CD4-positive, alpha-beta T cell treated with Interleukin-4 for 4 hours (primary cell): ENCODE measurements around the gene SERPINE3.

Experiments used
- DNase-seq: peaks from one replicate; pipeline ENCODE4 v3.0.0-alpha.2; 2020

Gene SERPINE3

GRCh38 chr13:51329606-51330005 lies 9.9 kb upstream of the SERPINE3 start:
- no peak for DNase-seq

DNA sequence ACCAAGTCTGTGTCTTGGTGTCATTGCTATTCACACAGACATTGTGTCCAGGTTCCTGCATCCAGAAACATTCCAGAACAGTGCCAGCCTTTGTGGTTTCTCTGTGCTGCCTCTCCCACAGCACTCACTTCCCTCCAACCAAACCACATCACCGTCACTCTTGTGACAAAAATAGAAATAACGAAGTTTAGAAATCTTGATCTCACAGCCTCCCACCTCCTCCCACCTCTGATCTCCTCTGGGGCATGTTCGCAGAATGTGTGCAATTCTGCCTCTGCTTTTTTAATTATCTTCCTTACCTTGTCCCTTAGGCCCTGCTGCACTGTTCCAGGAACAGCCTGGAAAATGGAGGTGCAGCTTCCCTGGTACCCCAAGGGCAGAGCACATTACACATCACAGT lies 8.7 kb upstream of the SERPINE3 start:
- DNase-seq, result no peak

GRCh38 chr13:51331354-51331861 lies 8.1 kb upstream of the SERPINE3 start:
- no peak for DNase-seq

DNA sequence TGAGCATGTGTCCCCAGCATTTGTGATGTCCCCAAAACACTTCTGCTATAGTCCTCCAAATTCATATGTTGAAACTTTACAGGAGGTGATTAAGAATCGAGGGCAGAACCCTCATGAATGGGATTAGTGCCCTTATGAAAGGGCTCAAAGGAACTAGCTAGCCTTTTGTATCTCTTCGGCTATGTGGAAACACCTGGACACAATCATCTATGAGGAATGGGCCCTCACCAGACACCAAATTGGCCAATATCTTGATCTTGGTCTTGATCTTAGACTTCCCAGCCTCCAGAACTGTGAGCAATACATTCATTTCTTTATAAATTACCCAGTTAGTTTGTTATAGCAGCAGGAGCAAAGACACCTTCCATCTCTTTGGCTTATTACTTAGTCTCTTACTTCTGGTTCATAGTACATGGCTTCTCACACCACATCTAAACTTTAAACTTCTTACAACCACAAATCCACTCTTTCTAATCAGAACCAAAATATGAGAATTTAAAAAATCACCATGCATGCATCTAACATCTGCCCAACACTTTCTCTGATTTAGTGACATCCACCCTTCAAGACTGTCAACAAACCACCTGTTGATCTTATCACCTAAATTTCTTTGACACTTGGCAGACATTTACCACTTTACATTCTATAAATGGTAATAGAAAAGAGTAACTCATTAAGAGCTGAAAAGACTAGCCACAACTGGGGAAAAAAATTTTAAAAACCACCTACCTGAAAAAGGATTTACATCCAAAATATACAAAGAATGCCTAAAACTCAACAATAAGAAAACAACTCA lies 6.7 kb upstream of the SERPINE3 start:
- DNase-seq, result no peak

DNA sequence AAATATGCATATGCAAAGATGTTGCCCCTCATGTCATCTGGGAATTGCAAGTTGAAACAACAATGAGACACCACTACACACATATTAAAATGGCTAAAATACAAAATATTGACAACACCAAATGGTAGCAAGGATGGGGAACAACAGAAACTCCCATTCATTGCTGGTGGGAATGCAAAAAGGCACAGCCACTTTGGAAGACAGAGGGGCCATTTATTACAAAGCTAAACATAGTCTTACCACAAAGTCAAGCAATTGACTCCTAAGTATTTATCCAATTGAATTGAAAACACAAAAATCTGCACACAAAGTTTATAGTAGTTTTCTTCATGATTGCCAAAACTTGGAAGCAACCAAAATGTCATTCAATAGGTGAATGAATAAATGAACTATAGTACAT lies 6.1 kb upstream of the SERPINE3 start:
- no peak for DNase-seq

DNA sequence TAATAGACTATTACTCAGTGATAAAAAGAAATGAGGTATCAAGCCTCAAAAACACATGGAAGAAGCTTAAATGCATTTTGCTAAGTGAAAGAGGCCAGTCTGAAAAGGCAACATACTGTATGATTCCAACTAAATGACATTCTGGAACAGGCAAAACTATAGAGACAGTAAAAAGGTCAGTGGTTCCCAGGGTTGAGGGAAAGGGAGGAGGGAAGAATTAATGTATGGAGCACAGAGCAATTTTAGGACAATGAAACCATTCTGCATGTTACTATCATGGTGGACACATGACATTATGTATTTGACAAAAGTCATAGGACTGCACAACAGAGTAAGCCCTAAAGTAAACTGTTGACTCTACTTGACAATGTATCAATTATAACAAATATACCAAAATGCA lies 5.7 kb upstream of the SERPINE3 start:
- no peak for DNase-seq

DNA sequence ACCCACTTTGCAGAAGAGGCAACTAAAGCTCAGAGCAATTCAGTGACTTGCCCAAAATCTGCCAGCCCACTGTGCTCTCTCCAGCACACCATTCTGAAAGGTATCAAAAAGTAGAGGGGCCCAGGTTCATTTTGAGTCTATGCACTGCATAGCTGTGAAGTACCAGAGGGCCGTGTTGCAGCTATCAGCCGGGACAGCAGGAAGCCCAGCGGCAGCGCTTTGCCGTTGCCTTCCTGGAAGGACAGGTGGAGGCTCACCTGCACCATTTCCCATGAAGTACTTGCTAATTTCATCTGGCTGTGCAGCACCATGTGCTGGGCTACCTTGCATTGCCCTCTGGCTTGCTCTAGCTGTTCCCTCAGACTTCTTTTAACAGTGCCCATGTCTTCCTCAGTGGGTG lies 2.7 kb upstream of the SERPINE3 start:
- DNase-seq, result no peak

DNA sequence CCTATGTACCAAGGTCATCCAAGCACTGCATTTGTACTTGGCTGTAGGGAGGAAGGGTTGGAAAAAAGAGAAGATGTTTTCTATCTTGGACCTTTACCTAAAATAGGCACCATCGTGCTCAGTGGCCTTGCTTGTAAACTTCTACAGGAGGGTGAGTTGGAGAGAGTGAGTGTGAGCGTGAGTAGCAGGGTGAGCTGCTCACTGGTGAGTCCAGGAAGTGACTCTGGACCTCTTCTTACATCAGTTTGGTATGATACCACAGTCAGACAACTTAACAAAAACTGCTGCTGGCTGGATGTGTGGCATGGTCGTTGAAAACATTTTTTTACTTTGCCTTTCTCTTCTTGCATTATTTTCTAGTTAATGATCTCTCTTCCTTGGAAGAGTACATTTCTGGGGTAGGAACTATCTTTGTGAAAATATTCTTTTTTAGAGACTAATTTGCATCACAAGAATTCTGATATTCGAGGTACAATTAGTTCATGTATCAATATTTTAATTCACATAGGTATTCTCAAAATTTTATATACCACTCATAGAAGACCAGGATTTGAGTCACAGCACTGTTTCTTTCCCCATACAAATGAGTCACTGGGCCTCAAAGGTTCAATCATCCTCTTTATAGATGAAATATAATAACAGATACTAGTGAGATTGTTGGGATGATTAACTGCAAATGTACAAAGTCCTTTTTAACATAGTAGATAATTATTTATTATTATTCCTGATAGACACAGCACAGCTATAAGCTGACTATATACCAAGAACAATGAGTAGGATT lies 651 bp downstream of the SERPINE3 start:
- DNase-seq, result no peak

DNA sequence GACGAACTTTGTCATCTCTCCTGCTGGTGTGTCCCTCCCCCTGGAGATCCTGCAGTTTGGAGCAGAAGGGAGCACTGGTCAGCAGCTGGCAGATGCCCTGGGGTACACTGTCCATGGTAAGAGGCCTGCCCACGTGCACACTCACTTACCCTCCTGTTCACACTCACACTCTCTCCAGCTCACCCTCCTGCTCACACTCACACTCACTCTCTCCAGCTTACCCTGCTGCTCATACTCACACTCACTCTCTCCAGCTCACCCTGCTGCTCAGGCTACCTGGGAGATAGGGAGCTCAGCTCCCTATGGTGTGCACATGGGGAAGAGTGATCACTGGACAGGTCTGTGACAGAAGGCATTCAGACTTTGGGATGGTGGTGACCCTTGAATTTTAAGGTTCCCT lies 1.7 kb downstream of the SERPINE3 start:
- DNase-seq, result no peak

GRCh38 chr13:51341791-51342190 lies 2.3 kb downstream of the SERPINE3 start:
- no peak for DNase-seq

- DNase-seq, result no peak
Observed at GRCh38 chr13:51342706-51343105, 3.2 kb downstream of the SERPINE3 start.

- no peak for DNase-seq
Observed at GRCh38 chr13:51343475-51343874, 4.0 kb downstream of the SERPINE3 start.

GRCh38 chr13:51346397-51346796 lies 6.9 kb downstream of the SERPINE3 start:
- no peak for DNase-seq

GRCh38 chr13:51347099-51347498 lies 7.6 kb downstream of the SERPINE3 start:
- DNase-seq, result no peak

- no peak for DNase-seq
Observed at GRCh38 chr13:51348069-51348967, 8.8 kb downstream of the SERPINE3 start.

DNA sequence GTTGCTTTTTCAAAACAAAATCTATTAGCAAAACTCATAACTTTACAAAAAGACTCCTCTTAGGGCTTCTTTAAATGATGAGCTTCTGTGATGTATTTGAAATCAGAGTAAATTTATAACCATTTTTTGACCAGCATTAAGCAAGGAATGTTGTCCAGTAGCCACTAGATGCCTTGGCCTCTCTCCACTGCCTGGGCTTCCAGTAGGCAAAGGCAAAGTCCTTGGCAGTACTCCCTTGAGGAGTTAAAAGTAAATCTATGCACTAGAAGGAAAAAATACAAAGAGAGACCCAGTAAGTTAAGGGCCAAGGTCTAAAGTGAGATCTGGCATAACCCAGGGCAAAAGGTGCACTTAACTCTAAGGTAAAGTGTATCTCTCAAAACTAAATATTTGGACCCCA lies 9.5 kb downstream of the SERPINE3 start:
- DNase-seq, result no peak

- DNase-seq, result no peak
Observed at GRCh38 chr13:51355217-51355616, 15.7 kb downstream of the SERPINE3 start.

DNA sequence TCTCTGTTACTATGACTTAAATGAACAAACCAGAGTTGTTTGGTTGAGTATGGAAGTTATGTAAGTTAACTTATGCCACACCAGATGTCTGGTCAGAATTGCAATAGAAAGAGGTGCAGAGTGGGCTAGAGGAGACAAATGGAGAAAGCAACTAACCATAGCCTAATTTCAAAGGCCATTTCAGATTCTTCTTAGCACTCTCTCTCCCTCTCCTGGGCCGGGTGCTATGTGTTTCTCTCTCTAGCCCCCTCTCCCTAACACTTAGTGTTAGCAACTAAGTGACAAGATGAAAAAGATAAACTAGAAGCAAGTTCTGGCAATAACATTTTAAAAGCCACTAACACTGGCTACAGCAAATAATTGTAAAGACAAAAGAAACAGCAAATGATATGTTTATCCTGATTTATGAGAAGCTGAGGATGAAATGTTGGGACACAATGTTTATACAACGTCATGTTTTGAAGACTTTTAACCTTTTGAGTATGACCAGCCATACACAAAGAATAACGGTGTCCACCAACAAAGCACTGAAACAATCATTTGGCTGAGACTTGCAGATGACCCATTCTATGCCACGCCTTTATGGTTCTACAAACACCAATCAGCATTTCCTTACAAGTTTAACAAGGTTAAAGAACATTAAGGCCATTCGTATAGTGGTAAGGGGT lies 18.6 kb downstream of the SERPINE3 start:
- DNase-seq, result no peak

- DNase-seq, result no peak
Observed at GRCh38 chr13:51359352-51359751, 19.9 kb downstream of the SERPINE3 start.

DNA sequence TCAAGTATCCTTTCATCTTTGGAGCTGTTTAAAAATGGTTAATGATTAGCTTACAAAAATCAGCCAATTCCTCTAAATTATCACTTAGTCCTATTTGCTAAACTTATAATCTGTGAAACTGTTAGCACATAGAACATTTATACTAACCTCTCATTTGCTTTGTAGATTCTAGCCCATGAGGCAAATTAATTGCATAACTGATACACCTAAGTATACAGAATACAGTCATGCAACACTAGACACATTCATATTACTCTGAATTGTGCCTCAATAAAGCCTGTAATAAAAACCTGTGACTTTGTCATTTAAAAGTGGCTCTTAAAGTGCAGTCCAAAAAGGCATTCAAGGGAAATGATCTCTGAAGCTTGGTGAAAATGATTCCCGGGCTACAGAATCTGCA lies 21.0 kb downstream of the SERPINE3 start:
- DNase-seq, result no peak

- no peak for DNase-seq
Observed at GRCh38 chr13:51361106-51361505, 21.6 kb downstream of the SERPINE3 start.

DNA sequence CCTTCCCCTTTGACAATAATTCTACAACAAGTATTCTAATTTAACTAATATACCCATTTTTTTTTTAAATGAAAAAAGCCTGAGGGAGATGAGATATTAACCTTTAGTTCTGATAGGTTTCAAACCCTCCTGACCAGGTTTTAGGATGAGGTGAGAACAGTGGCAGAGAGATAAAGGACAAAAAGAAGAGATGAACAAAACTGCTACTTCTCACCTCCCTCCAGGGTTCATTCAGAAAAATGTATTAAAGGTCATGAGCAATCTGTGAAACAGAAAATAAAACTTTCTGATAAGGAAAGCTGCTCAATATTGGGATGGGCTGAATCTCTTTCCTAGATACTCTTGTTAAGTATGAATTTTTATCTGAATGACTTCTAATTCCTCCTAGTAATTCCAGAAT lies 24.1 kb downstream of the SERPINE3 start:
- no peak for DNase-seq
